Astrocyte of the hippocampus (primary cell): ENCODE measurements around the gene CHTOP.
"Not testable (repeated sequence)": the region's sequence is repeated elsewhere in the genome, so short reads cannot be mapped to it uniquely, and the experiment has no call there.

Experiments used
- DNase-seq: peaks from one replicate; pipeline ENCODE4 v3.0.0; 2011; ENCODE audit warnings: low read depth, low spot score

CHTOP gene

GRCh38 chr1:153659175-153659534, 25.3 kb downstream of the CHTOP start:
- DNase-seq: no peak

GRCh38 chr1:153659656-153660055, 25.8 kb downstream of the CHTOP start:
- DNase-seq: no peak

- DNase-seq: peak; percentile 89
Measured at GRCh38 chr1:153661111-153661708, 27.3 kb downstream of the CHTOP start.

GRCh38 chr1:153662269-153662668, 28.4 kb downstream of the CHTOP start:
- DNase-seq: no peak

GRCh38 chr1:153663211-153663610, 29.3 kb downstream of the CHTOP start:
- no peak for DNase-seq

- DNase-seq: no peak
Measured at GRCh38 chr1:153667439-153667838, 33.6 kb downstream of the CHTOP start.

GRCh38 chr1:153668672-153669071, 34.8 kb downstream of the CHTOP start:
- not testable (repeated sequence) for DNase-seq

- no peak for DNase-seq
Measured at GRCh38 chr1:153669606-153670005, 35.7 kb downstream of the CHTOP start.

GRCh38 chr1:153670257-153670858, 36.5 kb downstream of the CHTOP start:
- DNase-seq: no peak

GRCh38 chr1:153670859-153671627, 37.2 kb downstream of the CHTOP start, which contains the start of gene ILF2:
Gene ILF2, minus strand, starts transcription at chr1:153670993. Its CDS starts 71 bp downstream, at chr1:153670922.
- peak; percentile 99 for DNase-seq

GRCh38 chr1:153671628-153672353, 37.9 kb downstream of the CHTOP start:
- not testable (repeated sequence) for DNase-seq

- DNase-seq: no peak
Measured at GRCh38 chr1:153673511-153673910, 39.6 kb downstream of the CHTOP start.

GRCh38 chr1:153677718-153678518, 44.1 kb downstream of the CHTOP start:
- DNase-seq: peak; percentile 71

- peak; percentile 50 for DNase-seq
Measured at GRCh38 chr1:153678519-153679336, 44.9 kb downstream of the CHTOP start, which contains the start of gene NPR1. Gene NPR1, plus strand, starts transcription at chr1:153678688. Its CDS starts 421 bp downstream, at chr1:153679109.

- peak; percentile 42 for DNase-seq
Measured at GRCh38 chr1:153679337-153680119, 45.7 kb downstream of the CHTOP start.

GRCh38 chr1:153680120-153680403, 46.2 kb downstream of the CHTOP start:
- no peak for DNase-seq

GRCh38 chr1:153682730-153683129, 48.9 kb downstream of the CHTOP start:
- no peak for DNase-seq

- DNase-seq: no peak
Measured at GRCh38 chr1:153683854-153684253, 50.0 kb downstream of the CHTOP start.

- DNase-seq: no peak
Measured at GRCh38 chr1:153684892-153685291, 51.0 kb downstream of the CHTOP start.
